ENCODE data around the gene NTRK3.
"Not testable (repeated sequence)": the region's sequence is repeated elsewhere in the genome, so short reads cannot be mapped to it uniquely, and the experiment has no call there.

Gene NTRK3

GRCh38 chr15:87866961-87867360 lies 389.6 kb downstream of the NTRK3 start:
- DNase-seq: no peak

GRCh38 chr15:87863152-87863551 lies 393.4 kb downstream of the NTRK3 start:
- no peak for DNase-seq

- DNase-seq: no peak
Measured at GRCh38 chr15:87860743-87861142, 395.8 kb downstream of the NTRK3 start.

GRCh38 chr15:87858651-87859050 lies 397.9 kb downstream of the NTRK3 start:
- DNase-seq: no peak

- DNase-seq: no peak
Measured at GRCh38 chr15:87851497-87851896, 405.0 kb downstream of the NTRK3 start.

- no peak for DNase-seq
Measured at GRCh38 chr15:87850916-87851315, 405.6 kb downstream of the NTRK3 start.

- no peak for DNase-seq
Measured at GRCh38 chr15:87849181-87849580, 407.4 kb downstream of the NTRK3 start.

GRCh38 chr15:87848012-87848411 lies 408.5 kb downstream of the NTRK3 start:
- DNase-seq: no peak

- DNase-seq: no peak
Measured at GRCh38 chr15:87846746-87847145, 409.8 kb downstream of the NTRK3 start.

GRCh38 chr15:87843312-87843711 lies 413.2 kb downstream of the NTRK3 start:
- no peak for DNase-seq

GRCh38 chr15:87841426-87841998 lies 415.0 kb downstream of the NTRK3 start:
- DNase-seq: no peak

- not testable (repeated sequence) for DNase-seq
Measured at GRCh38 chr15:87835830-87836229, 420.7 kb downstream of the NTRK3 start.

GRCh38 chr15:87833333-87833732 lies 423.2 kb downstream of the NTRK3 start:
- not testable (repeated sequence) for DNase-seq

- no peak for DNase-seq
Measured at GRCh38 chr15:87829332-87830050, 427.0 kb downstream of the NTRK3 start.

- no peak for DNase-seq
Measured at GRCh38 chr15:87828608-87829007, 427.9 kb downstream of the NTRK3 start.

- no peak for DNase-seq
Measured at GRCh38 chr15:87827131-87827530, 429.4 kb downstream of the NTRK3 start.

GRCh38 chr15:87826119-87826747 lies 430.3 kb downstream of the NTRK3 start:
- no peak for DNase-seq

- DNase-seq: no peak
Measured at GRCh38 chr15:87818756-87819155, 437.8 kb downstream of the NTRK3 start.

GRCh38 chr15:87817553-87817952 lies 439.0 kb downstream of the NTRK3 start:
- DNase-seq: no peak

GRCh38 chr15:87816811-87817210 lies 439.7 kb downstream of the NTRK3 start:
- no peak for DNase-seq

GRCh38 chr15:87816016-87816415 lies 440.5 kb downstream of the NTRK3 start:
- DNase-seq: no peak

Measured in NCI-H1436 (cell line).